ENCODE results near the gene DNASE1L1.

The DNASE1L1 gene

GRCh38 chrX:154436374-154436982 is 27.4 kb upstream of the DNASE1L1 start:
- DNase-seq = no peak

- no peak for DNase-seq
Measured at GRCh38 chrX:154435171-154435733, 26.2 kb upstream of the DNASE1L1 start.

- no peak for DNase-seq
Measured at GRCh38 chrX:154434394-154435168, 25.5 kb upstream of the DNASE1L1 start.

- no peak for DNase-seq
Measured at GRCh38 chrX:154433605-154434004, 24.6 kb upstream of the DNASE1L1 start.

GRCh38 chrX:154432210-154432609 is 23.2 kb upstream of the DNASE1L1 start:
- DNase-seq = no peak

GRCh38 chrX:154431341-154431740 is 22.3 kb upstream of the DNASE1L1 start:
- DNase-seq = no peak

- DNase-seq = no peak
Measured at GRCh38 chrX:154430916-154431315, 21.9 kb upstream of the DNASE1L1 start.

GRCh38 chrX:154430479-154430878 is 21.4 kb upstream of the DNASE1L1 start:
- DNase-seq = no peak

- DNase-seq = no peak
Measured at GRCh38 chrX:154429711-154430110, 20.7 kb upstream of the DNASE1L1 start.

- DNase-seq = peak; percentile 65
Measured at GRCh38 chrX:154428176-154429171, 19.4 kb upstream of the DNASE1L1 start, which contains the start of gene ATP6AP1. TSS of gene ATP6AP1 (plus strand) at chrX:154428677. CDS start at chrX:154428693, 16 bp downstream.

GRCh38 chrX:154426916-154427770 is 18.1 kb upstream of the DNASE1L1 start:
- no peak for DNase-seq

GRCh38 chrX:154420402-154420756 is 11.3 kb upstream of the DNASE1L1 start:
- no peak for DNase-seq

GRCh38 chrX:154419688-154420401 is 10.8 kb upstream of the DNASE1L1 start:
- DNase-seq = no peak

- DNase-seq = no peak
Measured at GRCh38 chrX:154419189-154419588, 10.1 kb upstream of the DNASE1L1 start.

- no peak for DNase-seq
Measured at GRCh38 chrX:154417157-154417556, 8.1 kb upstream of the DNASE1L1 start.

GRCh38 chrX:154413142-154413541 is 4.1 kb upstream of the DNASE1L1 start:
- no peak for DNase-seq

GRCh38 chrX:154412468-154412867 is 3.4 kb upstream of the DNASE1L1 start:
- DNase-seq = no peak

GRCh38 chrX:154411981-154412340 is 2.9 kb upstream of the DNASE1L1 start:
- DNase-seq = peak; percentile 5

- no peak for DNase-seq
Measured at GRCh38 chrX:154408659-154409221, 314 bp downstream of the DNASE1L1 start.

GRCh38 chrX:154404625-154405192 is 4.3 kb downstream of the DNASE1L1 start:
- no peak for DNase-seq

GRCh38 chrX:154403858-154404257 is 5.2 kb downstream of the DNASE1L1 start:
- no peak for DNase-seq

Data from NCI-H1048 (cell line).